ENCODE data around the gene ALK. TPM values are rescaled to one million over a fixed set of nuclear protein-coding genes. Genes with fewer than 3 reads are reported as not detected.

ALK gene
- total RNA-seq, 2 donors from 2014 or later, result 0.13 to 0.46 TPM

DNA sequence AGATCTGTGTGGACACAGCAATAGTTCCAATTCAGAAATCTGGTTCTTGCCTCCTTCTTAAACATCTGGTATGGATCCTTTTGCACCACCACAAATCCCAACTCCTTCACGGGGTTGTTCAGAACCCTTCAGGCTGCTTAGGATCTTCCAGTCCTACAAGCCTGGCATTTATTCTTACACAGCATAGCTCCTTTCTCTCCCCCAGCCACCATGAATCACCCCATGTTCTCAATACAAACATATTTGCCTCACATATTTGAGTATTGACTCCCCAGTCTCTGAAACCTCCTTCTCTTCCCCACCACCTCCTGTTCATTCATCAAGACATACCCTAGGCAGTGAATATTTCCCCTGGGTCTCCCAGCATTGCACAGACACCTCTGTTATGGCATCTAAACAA lies 155.2 kb downstream of the ALK start:
- no peak overlapping the region for H3K4me3 Mint-ChIP-seq
- DNase-seq, result no peak
- no peak overlapping the region for H3K9ac ChIP-seq (ENCODE audit: extremely low read depth, low read length, poor library complexity, severe bottlenecking)
- WGBS, 2 experiments (ENCODE audit: insufficient coverage in 1 of 2, insufficient read length in 1 of 2), result 86 to 92% methylated on average over 1 of the region's 1 CpG
- H3K27me3 ChIP-seq (ENCODE audit: control insufficient read depth, insufficient read depth, low read length, poor library complexity, severe bottlenecking), result no peaks in the 10 kb centered on the region
- TF ChIP-seq, protein P1, sequence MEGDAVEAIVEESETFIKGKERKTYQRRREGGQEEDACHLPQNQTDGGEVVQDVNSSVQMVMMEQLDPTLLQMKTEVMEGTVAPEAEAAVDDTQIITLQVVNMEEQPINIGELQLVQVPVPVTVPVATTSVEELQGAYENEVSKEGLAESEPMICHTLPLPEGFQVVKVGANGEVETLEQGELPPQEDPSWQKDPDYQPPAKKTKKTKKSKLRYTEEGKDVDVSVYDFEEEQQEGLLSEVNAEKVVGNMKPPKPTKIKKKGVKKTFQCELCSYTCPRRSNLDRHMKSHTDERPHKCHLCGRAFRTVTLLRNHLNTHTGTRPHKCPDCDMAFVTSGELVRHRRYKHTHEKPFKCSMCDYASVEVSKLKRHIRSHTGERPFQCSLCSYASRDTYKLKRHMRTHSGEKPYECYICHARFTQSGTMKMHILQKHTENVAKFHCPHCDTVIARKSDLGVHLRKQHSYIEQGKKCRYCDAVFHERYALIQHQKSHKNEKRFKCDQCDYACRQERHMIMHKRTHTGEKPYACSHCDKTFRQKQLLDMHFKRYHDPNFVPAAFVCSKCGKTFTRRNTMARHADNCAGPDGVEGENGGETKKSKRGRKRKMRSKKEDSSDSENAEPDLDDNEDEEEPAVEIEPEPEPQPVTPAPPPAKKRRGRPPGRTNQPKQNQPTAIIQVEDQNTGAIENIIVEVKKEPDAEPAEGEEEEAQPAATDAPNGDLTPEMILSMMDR (conservative IDR thresholded peaks at IDR 0.05), result no peak
- H3K27ac Mint-ChIP-seq, result no peak overlapping the region
- H3K27me3 Mint-ChIP-seq (ENCODE audit: insufficient read depth), result no peaks in the 10 kb centered on the region
- H3K9me3 Mint-ChIP-seq, result no peaks in the 10 kb centered on the region
- no peak overlapping the region for H3K27ac ChIP-seq (ENCODE audit: low read depth, low read length)
- peaks cover 18% of the 10 kb centered on the region for H3K4me1 ChIP-seq (ENCODE audit: control insufficient read depth, insufficient read depth, low read length)
- H3K4me3 ChIP-seq (ENCODE audit: low read length), result no peak overlapping the region
- no peaks in the 10 kb centered on the region for H3K36me3 ChIP-seq (ENCODE audit: control insufficient read depth, insufficient read depth, low read length)
- H3K4me1 Mint-ChIP-seq, result peaks cover 32% of the 10 kb centered on the region
- no peaks in the 10 kb centered on the region for H3K36me3 Mint-ChIP-seq (ENCODE audit: low read depth)
- no peaks in the 10 kb centered on the region for H3K9me3 ChIP-seq (ENCODE audit: control insufficient read depth, low read length)

DNA sequence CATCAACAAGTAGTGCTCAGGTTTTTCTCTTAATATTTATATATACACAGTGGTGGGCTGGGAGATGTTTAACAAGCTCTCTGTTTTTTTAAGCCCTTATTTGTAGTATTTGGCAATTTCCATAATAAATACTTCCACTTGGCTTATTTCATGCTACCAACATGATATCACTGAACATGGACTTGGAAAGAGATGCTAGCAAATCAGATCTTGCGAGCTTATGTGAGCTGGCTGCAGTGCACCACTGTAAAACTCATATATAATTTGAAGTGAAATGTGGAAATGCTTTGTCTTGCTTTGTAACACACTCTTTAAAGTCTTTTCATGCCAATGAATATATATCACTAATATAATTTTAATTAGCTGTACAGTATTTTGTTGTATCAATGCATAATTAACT lies 155.7 kb downstream of the ALK start:
- H3K27me3 Mint-ChIP-seq (ENCODE audit: insufficient read depth), result no peaks in the 10 kb centered on the region
- H3K4me3 Mint-ChIP-seq, result no peak overlapping the region
- no peak for DNase-seq
- no peak overlapping the region for H3K4me3 ChIP-seq (ENCODE audit: low read length)
- WGBS, 2 experiments (ENCODE audit: insufficient coverage in 1 of 2, insufficient read length in 1 of 2), result 95% methylated on average over 1 of the region's 1 CpG; no CpG with 5 or more reads in 1 of the 2 experiments
- TF ChIP-seq, protein P1 (conservative IDR thresholded peaks at IDR 0.05), result no peak
- H3K27ac Mint-ChIP-seq, result no peak overlapping the region
- peaks cover 32% of the 10 kb centered on the region for H3K4me1 Mint-ChIP-seq
- no peaks in the 10 kb centered on the region for H3K9me3 Mint-ChIP-seq
- no peaks in the 10 kb centered on the region for H3K9me3 ChIP-seq (ENCODE audit: control insufficient read depth, low read length)
- no peaks in the 10 kb centered on the region for H3K36me3 Mint-ChIP-seq (ENCODE audit: low read depth)
- no peaks in the 10 kb centered on the region for H3K36me3 ChIP-seq (ENCODE audit: control insufficient read depth, insufficient read depth, low read length)
- H3K27me3 ChIP-seq (ENCODE audit: control insufficient read depth, insufficient read depth, low read length, poor library complexity, severe bottlenecking), result no peaks in the 10 kb centered on the region
- peaks cover 18% of the 10 kb centered on the region for H3K4me1 ChIP-seq (ENCODE audit: control insufficient read depth, insufficient read depth, low read length)
- H3K27ac ChIP-seq (ENCODE audit: low read depth, low read length), result no peak overlapping the region
- H3K9ac ChIP-seq (ENCODE audit: extremely low read depth, low read length, poor library complexity, severe bottlenecking), result no peak overlapping the region

DNA sequence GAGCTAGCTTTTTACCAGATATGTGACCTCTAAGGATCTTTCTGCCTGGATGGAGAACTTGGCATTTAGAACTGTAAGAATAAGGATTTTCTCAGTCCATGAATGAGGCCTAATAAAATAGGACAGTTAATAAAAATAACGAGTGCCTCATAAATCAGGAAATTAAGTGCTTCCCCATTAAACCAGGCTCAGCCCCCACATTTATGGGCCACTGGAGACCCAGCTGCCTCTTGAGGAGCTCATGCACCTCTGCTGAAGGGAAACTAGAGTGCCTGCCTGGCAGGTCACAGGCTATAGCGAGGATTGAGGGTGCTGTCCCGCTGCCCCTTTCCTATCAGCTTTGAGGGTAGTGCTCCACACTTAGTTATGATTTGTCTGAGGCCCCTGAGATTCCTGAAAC lies 158.0 kb downstream of the ALK start:
- Histone ChIP-seq H3K36me3 (ENCODE audit: control insufficient read depth, insufficient read depth, low read length) (no peaks in the 10 kb centered on the region), H3K4me1 (ENCODE audit: control insufficient read depth, insufficient read depth, low read length) (peaks cover 13% of the 10 kb centered on the region), H3K9me3 (ENCODE audit: control insufficient read depth, low read length) (no peaks in the 10 kb centered on the region), H3K4me3 (ENCODE audit: low read length) (no peak overlapping the region), H3K27me3 (ENCODE audit: control insufficient read depth, insufficient read depth, low read length, poor library complexity, severe bottlenecking) (no peaks in the 10 kb centered on the region), H3K27ac (ENCODE audit: low read depth, low read length) (no peak overlapping the region), H3K9ac (ENCODE audit: extremely low read depth, low read length, poor library complexity, severe bottlenecking) (no peak overlapping the region)
- Mint-ChIP-seq H3K4me1 (peaks cover 20% of the 10 kb centered on the region), H3K36me3 (ENCODE audit: low read depth) (no peaks in the 10 kb centered on the region), H3K27ac (no peak overlapping the region), H3K9me3 (no peaks in the 10 kb centered on the region), H3K27me3 (ENCODE audit: insufficient read depth) (no peaks in the 10 kb centered on the region), H3K4me3 (no peak overlapping the region)
- TF ChIP-seq, protein P1 (conservative IDR thresholded peaks at IDR 0.05), result no peak
- whole genome bisulfite sequencing, 2 experiments (ENCODE audit: insufficient coverage in 1 of 2, insufficient read length in 1 of 2), result 0 to 32% methylated on average over 2 to 3 of the region's 3 CpGs
- no peak for DNase-seq
